Osteoblast (primary cell): ENCODE results near the gene SLC16A6. TPM values are rescaled to one million over a fixed set of nuclear protein-coding genes. Genes with fewer than 3 reads are reported as not detected.
"Not testable (repeated sequence)": the region's sequence is repeated elsewhere in the genome, so short reads cannot be mapped to it uniquely, and the experiment has no call there.

Experiments
- DNase-seq: peaks from one replicate; pipeline ENCODE4 v3.0.0; 2011; ENCODE audit warnings: low spot score, mixed read lengths; ENCODE audit not compliant: insufficient read length; ENCODE audit errors: missing footprints
- H2AFZ ChIP-seq: 2 replicates; pipeline ENCODE4 v1.6.0; 2011; ENCODE audit warnings: mild to moderate bottlenecking, low read length
- H3K27ac ChIP-seq: 2 replicates; pipeline ENCODE4 v1.5.1; 2011; ENCODE audit warnings: mild to moderate bottlenecking, low read depth, low read length, moderate library complexity
- H3K27me3 ChIP-seq: 2 replicates; pipeline ENCODE4 v1.6.0; 2012; ENCODE audit warnings: mild to moderate bottlenecking, control low read depth, inconsistent platforms, low read length, moderate library complexity; ENCODE audit not compliant: insufficient read depth
- H3K36me3 ChIP-seq: 2 replicates; pipeline ENCODE4 v1.5.1; 2011; ENCODE audit warnings: mild to moderate bottlenecking, low read length, control low read depth, moderate library complexity; ENCODE audit not compliant: insufficient read depth
- H3K4me1 ChIP-seq: 2 replicates; pipeline ENCODE4 v1.5.1; 2011; ENCODE audit warnings: mild to moderate bottlenecking, low read length, control low read depth, moderate library complexity; ENCODE audit not compliant: insufficient read depth
- H3K4me2 ChIP-seq: 2 replicates; pipeline ENCODE4 v1.6.0; 2011; ENCODE audit warnings: mild to moderate bottlenecking, low read length; ENCODE audit not compliant: insufficient read depth
- H3K4me3 ChIP-seq: fragments of 200-600 bp; sonication (generic); 3 replicates; pipeline ENCODE4 v1.5.1; 2012; ENCODE audit warnings: mild to moderate bottlenecking, low read length, inconsistent platforms; ENCODE audit not compliant: insufficient read depth
- H3K79me2 ChIP-seq: 2 replicates; pipeline ENCODE4 v1.6.0; 2012; ENCODE audit warnings: mild to moderate bottlenecking, low read length, control low read depth, inconsistent platforms; ENCODE audit not compliant: insufficient read depth
- H3K9me3 ChIP-seq: 2 replicates; pipeline ENCODE4 v1.5.1; 2011; ENCODE audit warnings: low read depth, low read length, control low read depth
- H4K20me1 ChIP-seq: 2 replicates; pipeline ENCODE4 v1.6.0; 2012; ENCODE audit warnings: mild to moderate bottlenecking, low read length, control low read depth; ENCODE audit not compliant: insufficient read depth
- total RNA-seq: library from RNA; depleted of rRNA; stranded (reverse); fragments of >200 nt; gene quantifications from 2 replicates; pipeline ENCODE4 v1.2.3, GENCODE V29; 2012
- TF ChIP-seq, protein P1 (sequence below): IDR thresholded peaks from 2 replicates; pipeline ENCODE4 v1.5.1; 2011; ENCODE audit warnings: mild to moderate bottlenecking, low read depth, low read length, moderate library complexity; ENCODE audit errors: extremely low read depth

The SLC16A6 gene
- total RNA-seq, 1 donor = 1.4 TPM

DNA sequence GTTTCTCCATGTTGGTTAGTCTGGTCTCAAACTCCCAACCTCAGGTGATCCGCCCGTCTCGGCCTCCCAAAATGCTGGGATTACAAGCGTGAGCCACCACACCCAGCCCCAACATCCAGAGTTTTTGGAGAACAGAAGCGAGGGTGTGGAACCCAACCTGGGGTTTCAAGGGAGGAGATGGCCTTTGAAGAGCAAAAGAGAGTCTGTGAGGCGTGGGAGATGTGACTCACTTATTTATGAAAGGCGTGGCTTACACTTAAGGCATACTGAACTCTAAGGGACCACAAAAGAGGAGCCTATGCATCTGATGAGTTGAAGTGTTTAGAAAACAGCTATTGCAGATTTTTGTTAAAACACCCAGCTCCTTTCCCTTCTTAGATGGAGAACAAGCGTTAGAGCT is 19.2 kb upstream of the SLC16A6 start:
- no peak overlapping the region for H2AFZ ChIP-seq

GRCh38 chr17:68309066-68309670 is 18.2 kb upstream of the SLC16A6 start:
- H3K27me3 ChIP-seq, H3K79me2 ChIP-seq, H3K27ac ChIP-seq, H2AFZ ChIP-seq, H4K20me1 ChIP-seq, DNase-seq, H3K9me3 ChIP-seq, H3K4me2 ChIP-seq, H3K4me3 ChIP-seq, H3K36me3 ChIP-seq: not testable (repeated sequence)
- H3K4me1 ChIP-seq = peaks cover 13% of the 10 kb centered on the region

More for the DNA sequence above, 19.2 kb upstream of the SLC16A6 start:
- Histone ChIP-seq H3K27me3 (no peaks in the 10 kb centered on the region), H3K4me3 (no peak overlapping the region), H3K36me3 (no peaks in the 10 kb centered on the region), H3K79me2 (no peaks in the 10 kb centered on the region), H3K27ac (no peak overlapping the region), H3K9me3 (no peaks in the 10 kb centered on the region), H3K4me2 (no peak overlapping the region), H3K4me1 (peaks cover 13% of the 10 kb centered on the region), H4K20me1 (no peaks in the 10 kb centered on the region)
- TF ChIP-seq, protein P1, sequence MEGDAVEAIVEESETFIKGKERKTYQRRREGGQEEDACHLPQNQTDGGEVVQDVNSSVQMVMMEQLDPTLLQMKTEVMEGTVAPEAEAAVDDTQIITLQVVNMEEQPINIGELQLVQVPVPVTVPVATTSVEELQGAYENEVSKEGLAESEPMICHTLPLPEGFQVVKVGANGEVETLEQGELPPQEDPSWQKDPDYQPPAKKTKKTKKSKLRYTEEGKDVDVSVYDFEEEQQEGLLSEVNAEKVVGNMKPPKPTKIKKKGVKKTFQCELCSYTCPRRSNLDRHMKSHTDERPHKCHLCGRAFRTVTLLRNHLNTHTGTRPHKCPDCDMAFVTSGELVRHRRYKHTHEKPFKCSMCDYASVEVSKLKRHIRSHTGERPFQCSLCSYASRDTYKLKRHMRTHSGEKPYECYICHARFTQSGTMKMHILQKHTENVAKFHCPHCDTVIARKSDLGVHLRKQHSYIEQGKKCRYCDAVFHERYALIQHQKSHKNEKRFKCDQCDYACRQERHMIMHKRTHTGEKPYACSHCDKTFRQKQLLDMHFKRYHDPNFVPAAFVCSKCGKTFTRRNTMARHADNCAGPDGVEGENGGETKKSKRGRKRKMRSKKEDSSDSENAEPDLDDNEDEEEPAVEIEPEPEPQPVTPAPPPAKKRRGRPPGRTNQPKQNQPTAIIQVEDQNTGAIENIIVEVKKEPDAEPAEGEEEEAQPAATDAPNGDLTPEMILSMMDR = no peak
- DNase-seq = peak; percentile 69

GRCh38 chr17:68308486-68308885 is 17.6 kb upstream of the SLC16A6 start:
- peaks cover 13% of the 10 kb centered on the region for H3K4me1 ChIP-seq
- H3K79me2 ChIP-seq, H4K20me1 ChIP-seq, H3K4me3 ChIP-seq, H2AFZ ChIP-seq, H3K4me2 ChIP-seq, H3K27me3 ChIP-seq, DNase-seq, H3K27ac ChIP-seq, H3K36me3 ChIP-seq, H3K9me3 ChIP-seq: not testable (repeated sequence)

GRCh38 chr17:68307443-68307842 is 16.5 kb upstream of the SLC16A6 start:
- no peaks in the 10 kb centered on the region for H3K9me3 ChIP-seq
- no peak overlapping the region for H3K4me3 ChIP-seq
- H3K27ac ChIP-seq = no peak overlapping the region
- H4K20me1 ChIP-seq = no peaks in the 10 kb centered on the region
- no peak overlapping the region for H2AFZ ChIP-seq
- no peaks in the 10 kb centered on the region for H3K79me2 ChIP-seq
- peak; percentile 36 for DNase-seq
- H3K4me2 ChIP-seq = no peak overlapping the region
- TF ChIP-seq, protein P1 = no peak
- peaks cover 6% of the 10 kb centered on the region for H3K4me1 ChIP-seq
- no peaks in the 10 kb centered on the region for H3K27me3 ChIP-seq
- H3K36me3 ChIP-seq = no peaks in the 10 kb centered on the region

DNA sequence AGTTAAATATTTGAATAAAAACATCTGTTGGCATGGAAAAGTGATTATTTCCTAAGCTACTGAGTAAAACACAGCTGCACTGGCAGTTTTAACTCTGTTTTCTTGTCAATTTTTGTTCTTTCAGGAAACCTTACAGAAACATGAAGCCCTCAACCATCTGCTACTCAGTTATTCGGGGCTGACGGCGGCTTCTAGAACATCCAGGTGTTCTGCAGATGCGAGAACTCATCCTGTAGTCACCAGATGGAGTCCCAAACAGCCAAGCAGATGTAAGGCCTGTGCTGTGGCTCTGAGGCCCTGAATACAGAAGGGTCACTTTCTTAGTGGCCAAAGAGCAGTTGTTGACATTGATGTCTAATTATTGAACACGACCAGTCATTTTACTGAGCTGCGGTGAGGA is 15.9 kb upstream of the SLC16A6 start:
- Histone ChIP-seq H2AFZ (no peak overlapping the region), H3K36me3 (no peaks in the 10 kb centered on the region), H3K4me1 (peaks cover 2% of the 10 kb centered on the region), H3K27ac (no peak overlapping the region), H3K9me3 (no peaks in the 10 kb centered on the region), H3K27me3 (no peaks in the 10 kb centered on the region), H4K20me1 (no peaks in the 10 kb centered on the region), H3K4me3 (no peak overlapping the region), H3K79me2 (no peaks in the 10 kb centered on the region), H3K4me2 (no peak overlapping the region)
- TF ChIP-seq, protein P1 = no peak
- no peak for DNase-seq
